ENCODE results near the gene ARVCF. TPM values are rescaled to one million over a fixed set of nuclear protein-coding genes. Genes with fewer than 3 reads are reported as not detected.
"Not testable (repeated sequence)": the region's sequence is repeated elsewhere in the genome, so short reads cannot be mapped to it uniquely, and the experiment has no call there.

The ARVCF gene
- total RNA-seq, 1 experiment from 2014 or later = 3.4 TPM

DNA sequence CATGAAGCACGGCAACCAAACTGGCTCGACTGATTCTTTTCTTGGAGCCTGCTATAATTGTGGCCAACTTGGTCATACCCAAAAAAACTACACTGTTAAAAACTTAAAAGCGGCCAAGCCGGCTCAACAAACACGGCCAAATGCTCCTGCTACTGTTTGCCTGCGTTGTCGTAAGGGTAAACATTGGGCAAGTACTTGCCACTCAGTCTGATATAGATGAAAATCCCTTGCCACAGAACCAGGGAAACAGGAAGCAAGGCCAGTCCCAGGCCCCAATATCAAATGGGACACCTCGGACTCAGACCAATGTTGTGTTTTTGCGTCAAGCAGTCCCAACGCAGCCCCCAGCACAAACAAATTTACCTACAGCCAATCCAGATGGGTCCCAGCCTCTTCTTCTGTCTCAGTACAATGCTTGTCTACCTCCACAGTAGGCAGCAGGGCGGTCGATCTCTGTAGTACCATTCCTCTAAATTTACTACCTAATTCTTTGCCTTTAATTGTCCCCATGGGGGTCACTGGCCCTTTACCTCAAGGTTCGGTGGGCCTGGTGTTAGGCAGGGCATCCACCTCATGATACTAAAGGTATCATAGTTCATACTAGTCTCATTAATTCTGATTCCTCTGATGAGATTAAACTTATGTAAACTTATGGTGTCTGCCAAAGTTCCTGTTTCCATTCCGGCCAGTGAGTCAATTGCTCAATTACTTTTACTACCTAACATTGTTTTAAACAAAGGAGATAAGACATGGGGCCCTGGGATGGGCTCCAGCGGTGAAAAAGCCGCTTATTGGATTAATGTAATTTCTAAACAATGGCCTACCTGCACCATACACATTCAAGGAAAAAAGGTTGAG, 78.8 kb downstream of the ARVCF start:
- DNase-seq (ENCODE audit: low read depth) = no peak

DNA sequence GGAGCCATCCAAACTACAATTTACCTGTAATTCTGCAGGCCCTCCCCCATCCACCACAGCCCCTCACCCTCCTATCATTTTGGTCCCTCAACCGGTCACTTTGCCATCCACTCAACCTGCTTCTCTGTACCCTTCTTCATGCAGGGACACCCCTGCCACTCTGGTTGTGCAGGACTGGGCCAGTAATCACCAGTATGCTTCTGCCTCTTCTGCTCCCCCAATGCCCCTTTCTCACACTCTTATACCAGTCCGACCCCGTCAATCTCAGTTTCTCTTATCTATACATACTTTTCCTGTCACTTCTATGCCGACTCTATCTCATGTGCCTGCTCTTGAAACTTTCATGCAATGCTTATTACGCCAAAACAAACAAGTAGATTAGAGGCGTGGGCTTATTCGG, 80.1 kb downstream of the ARVCF start:
- no peak for DNase-seq (ENCODE audit: low read depth)

DNA sequence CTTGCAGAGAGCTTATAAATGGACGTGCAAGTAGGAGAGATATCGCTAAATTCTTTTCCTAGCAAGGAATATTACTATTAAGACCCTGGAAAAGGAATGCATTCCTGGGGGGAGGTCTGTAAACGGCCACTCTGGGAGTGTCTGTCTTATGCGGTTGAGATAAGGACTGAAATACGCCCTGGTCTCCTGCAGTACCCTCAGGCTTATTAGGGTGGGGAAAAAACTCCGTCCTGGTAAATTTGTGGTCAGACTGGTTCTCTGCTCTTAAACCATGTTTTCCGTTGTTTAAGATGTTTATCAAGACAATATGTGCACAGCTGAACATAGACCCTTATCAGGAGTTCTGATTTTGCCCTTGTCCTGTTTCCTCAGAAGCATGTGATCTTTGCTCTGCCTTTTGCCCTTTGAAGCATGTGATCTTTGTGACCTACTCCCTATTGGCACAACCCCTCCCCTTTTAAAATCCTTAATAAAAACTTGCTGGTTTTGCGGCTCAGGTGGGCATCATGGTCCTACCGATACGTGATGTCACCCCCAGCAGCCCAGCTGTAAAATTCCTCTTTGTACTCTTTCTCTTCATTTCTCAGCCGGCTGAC, 81.4 kb downstream of the ARVCF start:
- not testable (repeated sequence) for DNase-seq (ENCODE audit: low read depth)

DNA sequence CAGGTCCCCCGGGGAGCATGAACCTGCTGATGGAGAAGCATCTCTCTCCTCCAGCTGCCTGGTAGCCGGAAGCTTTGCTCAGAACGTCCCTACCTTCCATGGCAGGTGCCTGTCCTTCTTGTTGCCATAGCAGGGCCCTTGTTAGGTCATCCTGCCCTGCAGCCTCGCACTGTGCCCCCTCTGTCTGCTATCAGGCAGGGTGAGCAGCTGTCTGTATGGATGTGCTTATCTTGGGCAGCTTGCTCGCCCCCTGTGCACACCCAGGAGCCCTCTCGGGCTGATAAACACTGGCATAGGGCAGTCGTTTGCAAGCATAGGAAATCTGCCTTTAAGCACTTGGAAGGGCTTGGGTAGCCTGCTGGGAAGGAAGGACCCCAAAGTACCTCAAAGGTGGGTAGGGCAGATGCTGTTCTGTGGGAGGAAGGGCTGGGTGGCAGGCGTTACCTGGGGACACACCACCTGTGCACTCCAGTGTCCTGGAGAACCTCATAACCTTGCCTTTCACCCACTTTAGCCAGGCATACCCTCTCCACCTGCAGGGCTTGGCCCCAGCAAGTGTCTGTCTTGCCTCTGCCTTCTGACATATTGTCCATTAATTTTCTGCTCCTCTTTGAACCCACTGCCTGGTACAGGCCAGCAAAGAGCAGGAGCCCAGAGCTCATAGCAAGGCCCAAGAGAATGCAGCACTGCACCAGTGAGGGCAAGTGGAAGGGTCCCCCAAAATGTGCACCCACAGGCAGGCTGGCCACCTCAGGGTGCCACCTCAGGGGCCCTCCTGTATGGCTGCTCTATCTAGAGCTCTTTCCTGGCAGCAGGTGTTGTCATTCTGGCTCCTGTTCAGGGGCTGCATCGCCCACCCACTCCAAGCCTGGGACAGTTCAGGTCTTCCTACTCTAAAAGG, 83.0 kb downstream of the ARVCF start:
- DNase-seq (ENCODE audit: low read depth) = no peak

DNA sequence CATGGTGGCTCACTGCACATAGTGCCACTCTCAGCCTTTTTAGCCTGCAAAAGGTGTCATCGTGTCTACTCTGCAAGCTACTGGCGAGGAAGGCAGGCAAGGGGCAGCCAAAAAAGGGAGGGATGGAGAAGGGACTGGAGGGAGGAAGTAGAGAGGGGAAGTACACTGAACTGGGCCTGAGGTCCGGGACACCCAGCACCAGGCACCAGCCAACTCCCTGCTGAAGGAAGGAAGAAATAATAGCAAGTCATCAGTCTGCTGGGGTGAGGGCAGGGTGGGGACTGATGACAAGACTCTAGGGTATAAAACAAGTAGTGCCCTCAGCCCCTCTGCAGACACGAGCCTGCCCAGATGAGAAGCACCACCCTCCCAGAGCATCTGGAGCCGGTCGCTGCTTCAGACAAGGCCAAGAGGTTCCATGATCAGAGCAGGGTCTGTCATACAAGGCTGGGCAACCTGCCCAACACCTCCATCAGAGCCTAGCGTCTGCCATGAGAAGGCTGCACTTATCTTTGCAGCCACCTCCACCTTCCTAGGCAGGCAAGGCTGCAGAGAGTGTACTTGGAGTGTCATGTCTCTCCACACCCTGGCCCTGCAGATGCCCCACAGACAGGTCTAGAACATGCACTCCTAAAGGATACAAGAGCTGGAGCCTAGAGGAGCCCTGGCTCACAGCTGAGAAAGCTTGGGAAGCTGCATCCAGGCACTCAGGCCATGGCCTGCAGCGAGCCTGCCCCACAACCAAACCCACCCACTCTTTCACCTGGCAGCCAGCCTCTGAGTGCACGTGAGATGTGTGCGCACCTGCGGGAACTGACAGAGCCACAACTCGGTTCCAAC, 84.0 kb downstream of the ARVCF start:
- no peak for DNase-seq (ENCODE audit: low read depth)

DNA sequence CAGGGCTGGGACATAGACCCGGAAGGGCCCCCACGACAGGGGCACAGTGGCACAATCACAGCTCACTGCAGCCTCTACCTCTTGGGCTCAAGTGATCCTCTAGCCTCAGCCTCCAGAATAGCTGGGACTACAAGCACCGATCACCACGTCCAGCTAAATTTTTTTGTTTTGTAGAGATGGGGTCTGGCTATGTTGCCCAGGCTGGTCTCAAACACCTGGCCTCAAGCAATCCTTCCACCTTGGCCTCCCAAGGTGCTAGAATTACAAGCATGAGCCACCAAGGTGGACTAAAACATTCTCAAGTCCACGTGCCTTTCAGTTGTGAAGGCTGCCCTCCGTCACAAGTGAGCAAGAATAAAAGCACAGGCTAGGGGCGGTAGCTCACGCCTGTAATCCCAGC, 85.1 kb downstream of the ARVCF start:
- no peak for DNase-seq (ENCODE audit: low read depth)

DNA sequence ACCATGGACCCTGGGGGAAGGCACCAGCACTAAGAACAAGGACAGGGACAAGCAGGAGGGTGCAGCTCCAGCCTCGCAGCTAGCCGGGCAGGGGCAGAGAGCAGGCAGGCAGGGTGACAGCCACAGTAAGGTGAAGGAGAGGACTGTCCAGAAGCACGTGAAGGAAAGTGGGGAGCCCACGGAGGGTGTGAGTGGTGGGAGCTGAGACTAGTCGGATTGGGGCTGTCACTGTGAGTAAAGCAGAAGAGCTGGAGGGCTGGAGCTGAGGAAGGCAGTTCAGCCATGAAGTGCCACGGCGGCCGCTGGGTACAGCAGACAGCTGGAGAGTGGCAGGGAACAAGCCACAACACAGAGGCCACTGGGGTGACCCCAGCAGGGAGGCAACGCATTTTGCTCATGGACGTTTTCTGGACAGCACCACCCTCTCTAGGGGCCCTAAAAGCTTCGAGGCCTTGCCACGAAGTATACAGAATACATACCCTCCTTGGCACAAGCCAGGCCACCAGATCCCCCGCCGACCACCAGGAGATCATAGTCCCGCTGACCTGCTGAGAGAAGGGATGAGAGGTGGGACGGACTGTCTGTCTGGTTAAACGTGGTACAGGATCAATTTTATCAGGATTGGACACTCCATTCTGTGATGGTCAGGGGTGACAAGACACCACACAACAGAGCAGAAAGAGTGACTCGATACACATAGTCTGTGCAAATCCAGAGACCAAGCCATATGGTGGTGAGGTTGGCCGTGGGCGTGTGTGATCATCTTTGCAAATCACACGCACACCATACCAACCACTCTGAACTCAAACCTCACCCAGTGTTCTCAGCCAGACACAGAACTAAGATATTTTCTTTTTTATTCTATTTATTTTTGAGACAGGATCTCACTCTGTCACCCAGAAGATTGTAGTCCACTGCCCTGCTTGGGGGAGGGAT, 85.8 kb downstream of the ARVCF start:
- DNase-seq (ENCODE audit: low read depth) = no peak

DNA sequence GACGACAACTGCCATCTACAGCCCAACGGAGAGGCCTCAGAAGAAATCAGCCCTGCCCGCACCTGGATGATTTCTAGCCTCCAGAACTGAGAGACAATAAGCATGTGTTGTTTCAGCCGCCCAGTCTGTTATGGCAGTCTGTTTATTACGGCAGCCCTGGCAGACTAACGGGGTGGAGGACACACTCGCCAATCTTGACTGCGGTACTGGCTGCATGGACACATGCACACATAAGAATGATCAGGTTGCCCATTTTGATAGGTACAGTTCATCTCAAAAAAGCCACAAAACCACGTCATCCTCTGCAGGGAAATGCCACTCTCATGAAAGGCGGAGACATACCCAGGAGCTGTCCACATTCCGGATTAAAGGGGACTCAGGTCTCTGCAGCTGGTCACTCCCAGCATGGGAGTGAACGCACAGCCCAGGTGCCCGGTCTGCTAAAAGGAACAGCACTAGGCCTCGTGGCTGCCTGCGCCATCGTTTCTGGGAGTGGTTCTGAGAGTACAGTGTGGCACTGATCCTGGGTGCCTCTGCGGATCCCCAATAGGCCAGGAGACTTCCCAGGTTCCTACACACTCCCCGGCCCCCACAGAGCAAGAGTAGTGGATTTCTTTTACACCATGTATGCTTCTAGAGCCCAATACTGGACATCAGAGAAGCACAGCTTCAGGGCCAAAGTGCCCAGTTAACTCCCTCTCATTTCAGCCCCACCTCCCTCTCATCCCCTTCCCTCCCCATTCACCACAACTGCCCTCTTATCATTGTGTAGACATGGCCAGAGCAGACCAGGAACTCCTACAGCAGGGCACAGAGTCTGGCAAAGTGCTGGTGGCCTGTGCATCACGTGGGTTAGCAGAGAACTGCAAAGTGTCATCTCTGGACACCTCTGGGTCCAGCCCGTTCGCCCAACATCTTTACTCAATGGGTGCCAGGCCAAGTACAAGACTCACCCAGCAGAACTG, 86.8 kb downstream of the ARVCF start:
- no peak for DNase-seq (ENCODE audit: low read depth)

DNA sequence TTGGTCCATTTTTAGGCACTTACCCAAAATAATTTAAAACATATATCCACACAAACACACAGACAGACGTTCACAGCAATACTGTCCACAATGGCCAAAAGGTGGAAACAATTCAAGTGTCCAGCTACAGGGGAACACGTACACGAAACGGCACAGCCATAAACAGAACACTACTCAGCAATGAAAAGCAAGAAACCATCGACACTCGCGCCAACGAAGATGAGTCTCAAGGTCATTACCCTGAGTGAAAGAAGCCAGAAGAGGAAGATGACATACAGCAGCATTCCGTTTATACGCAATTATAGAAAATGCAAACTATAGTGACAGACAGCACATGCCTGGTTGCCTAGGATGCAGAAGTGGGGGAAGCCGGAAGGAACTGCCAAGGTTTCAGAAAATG, 88.4 kb downstream of the ARVCF start:
- no peak for DNase-seq (ENCODE audit: low read depth)

DNA sequence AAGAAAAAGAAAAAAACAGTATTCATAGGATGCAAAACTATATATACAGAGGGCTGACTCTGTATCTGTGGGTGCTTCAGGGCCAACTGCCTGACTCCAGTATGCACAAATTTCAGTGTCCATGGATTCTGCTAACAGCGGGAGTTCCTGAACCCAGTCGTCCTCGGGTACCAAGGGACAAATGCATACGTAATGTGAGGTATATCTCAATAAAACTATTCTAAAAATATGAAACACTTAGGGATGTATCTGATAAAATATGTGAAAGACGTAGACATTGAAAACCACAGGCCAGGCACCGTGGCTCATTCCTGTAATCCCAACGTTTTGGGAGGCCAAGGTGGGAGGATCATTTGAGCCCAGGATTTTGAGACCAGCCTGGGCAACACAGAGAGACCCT, 88.9 kb downstream of the ARVCF start:
- no peak for DNase-seq (ENCODE audit: low read depth)

DNA sequence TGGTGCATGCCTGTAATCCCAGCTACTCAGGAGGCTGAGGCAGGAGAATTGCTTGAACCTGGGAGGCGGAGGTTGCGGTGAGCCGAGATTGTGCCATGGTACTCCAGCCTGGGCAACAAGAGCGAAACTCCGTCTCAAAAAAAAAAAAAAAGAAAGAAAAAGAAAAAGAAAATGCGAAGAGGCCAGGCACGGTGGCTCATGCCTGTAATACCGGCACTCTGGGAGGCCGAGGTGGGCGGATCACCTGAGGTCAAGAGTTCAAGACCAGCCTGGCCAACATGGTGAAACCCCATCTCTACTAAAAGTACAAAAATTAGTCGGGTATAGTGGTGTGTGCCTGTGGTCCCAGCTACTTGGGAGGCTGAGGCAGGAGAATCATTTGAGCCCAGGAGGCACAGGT, 90.6 kb downstream of the ARVCF start:
- DNase-seq (ENCODE audit: low read depth) = not testable (repeated sequence)

DNA sequence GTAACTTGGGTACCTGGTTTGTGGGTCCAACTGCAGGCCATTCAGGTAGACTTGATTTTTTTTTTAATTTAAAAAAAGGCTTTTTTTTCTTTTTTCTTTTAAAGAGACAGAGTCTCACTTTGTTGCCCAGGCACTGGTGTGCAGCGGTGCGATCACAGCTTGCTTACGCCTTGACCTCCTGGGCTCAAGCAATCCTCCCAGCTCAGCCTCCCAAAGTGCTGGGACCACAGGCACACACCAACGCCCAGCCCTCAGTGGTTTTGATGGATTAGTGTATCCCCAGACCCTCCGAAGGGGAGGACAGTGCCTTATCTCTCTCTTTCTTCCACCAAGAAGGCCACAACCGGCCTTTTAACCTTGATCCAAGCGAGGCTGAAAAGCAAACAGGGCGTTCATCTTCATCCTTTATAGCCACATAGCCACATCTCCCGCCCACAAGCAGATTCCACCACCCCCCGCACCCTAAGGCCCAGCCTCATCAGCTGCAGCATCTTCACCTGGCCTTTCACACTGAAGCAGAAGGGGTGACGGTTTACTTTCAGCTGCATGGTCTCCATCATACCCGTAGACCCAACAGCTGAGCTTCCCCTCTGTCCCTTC, 92.6 kb downstream of the ARVCF start:
- no peak for DNase-seq (ENCODE audit: low read depth)

DNA sequence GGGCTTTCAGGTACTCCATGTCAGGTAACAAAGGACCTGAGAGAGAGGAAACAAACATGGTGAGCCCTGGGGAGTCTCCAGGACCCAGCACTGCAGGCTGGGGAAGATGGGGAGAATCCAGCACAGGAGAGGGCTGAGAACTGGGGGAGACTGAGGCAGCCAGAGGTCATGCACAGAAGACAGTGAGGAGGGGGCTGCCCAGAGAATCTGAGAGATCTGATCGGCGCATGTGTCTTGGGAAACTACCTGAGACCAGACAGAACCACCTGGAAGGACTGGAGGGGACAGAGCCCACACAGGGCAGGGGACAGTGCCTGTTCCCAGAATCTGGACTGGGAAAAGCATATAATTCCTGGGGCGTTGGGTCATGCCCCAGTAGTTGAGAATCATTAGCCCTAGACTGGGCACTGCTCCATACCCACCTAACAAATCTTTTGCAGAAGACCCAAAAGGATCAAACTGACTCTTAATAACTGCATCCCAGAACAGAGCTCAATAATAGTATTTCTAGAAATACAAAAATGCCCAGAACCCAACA, 95.0 kb downstream of the ARVCF start:
- no peak for DNase-seq (ENCODE audit: low read depth)

Other genes starting within 250 kb of the ARVCF start
- gene GNB1L, start 161.9 kb downstream of the ARVCF start, total RNA-seq (2014; rRNA removed; shearing (Covaris generic)) = 16.1 and 17.0 TPM in 2 replicates
- gene RTL10, start 161.9 kb downstream of the ARVCF start, total RNA-seq (2014; rRNA removed; shearing (Covaris generic)) = 8.2 and 11.2 TPM in 2 replicates
- gene COMT, start 75.1 kb downstream of the ARVCF start, total RNA-seq (2014; rRNA removed; shearing (Covaris generic)) = 128 and 166 TPM in 2 replicates
- gene TXNRD2, start 75.0 kb downstream of the ARVCF start, total RNA-seq (2014; rRNA removed; shearing (Covaris generic)) = 31.9 and 40.2 TPM in 2 replicates
- gene TANGO2, start 4.3 kb upstream of the ARVCF start, total RNA-seq (2014; rRNA removed; shearing (Covaris generic)) = 17.3 and 21.1 TPM in 2 replicates
- gene DGCR8, start 63.4 kb upstream of the ARVCF start, total RNA-seq (2014; rRNA removed; shearing (Covaris generic)) = 22.3 and 27.9 TPM in 2 replicates
- 1,098 and 1,301 TPM in 2 replicates for gene RANBP1, start 99.3 kb upstream of the ARVCF start, total RNA-seq (2014; rRNA removed; shearing (Covaris generic))
- 36.6 and 41.3 TPM in 2 replicates for gene TRMT2A, start 100.4 kb upstream of the ARVCF start, total RNA-seq (2014; rRNA removed; shearing (Covaris generic))
- gene ZDHHC8, start 115.0 kb upstream of the ARVCF start, total RNA-seq (2014; rRNA removed; shearing (Covaris generic)) = 3.3 and 20.7 TPM in 2 replicates
- gene CCDC188, start 134.2 kb upstream of the ARVCF start, total RNA-seq (2014; rRNA removed; shearing (Covaris generic)) = 0.51 TPM in 1 of 2 replicates, not detected in the other